ENCODE results near the gene APOBEC3H. TPM values are rescaled to one million over a fixed set of nuclear protein-coding genes. Genes with fewer than 3 reads are reported as not detected.

APOBEC3H gene
- polyA plus RNA-seq (2012; ENCODE audit: insufficient read length, low read depth): not detected

DNA sequence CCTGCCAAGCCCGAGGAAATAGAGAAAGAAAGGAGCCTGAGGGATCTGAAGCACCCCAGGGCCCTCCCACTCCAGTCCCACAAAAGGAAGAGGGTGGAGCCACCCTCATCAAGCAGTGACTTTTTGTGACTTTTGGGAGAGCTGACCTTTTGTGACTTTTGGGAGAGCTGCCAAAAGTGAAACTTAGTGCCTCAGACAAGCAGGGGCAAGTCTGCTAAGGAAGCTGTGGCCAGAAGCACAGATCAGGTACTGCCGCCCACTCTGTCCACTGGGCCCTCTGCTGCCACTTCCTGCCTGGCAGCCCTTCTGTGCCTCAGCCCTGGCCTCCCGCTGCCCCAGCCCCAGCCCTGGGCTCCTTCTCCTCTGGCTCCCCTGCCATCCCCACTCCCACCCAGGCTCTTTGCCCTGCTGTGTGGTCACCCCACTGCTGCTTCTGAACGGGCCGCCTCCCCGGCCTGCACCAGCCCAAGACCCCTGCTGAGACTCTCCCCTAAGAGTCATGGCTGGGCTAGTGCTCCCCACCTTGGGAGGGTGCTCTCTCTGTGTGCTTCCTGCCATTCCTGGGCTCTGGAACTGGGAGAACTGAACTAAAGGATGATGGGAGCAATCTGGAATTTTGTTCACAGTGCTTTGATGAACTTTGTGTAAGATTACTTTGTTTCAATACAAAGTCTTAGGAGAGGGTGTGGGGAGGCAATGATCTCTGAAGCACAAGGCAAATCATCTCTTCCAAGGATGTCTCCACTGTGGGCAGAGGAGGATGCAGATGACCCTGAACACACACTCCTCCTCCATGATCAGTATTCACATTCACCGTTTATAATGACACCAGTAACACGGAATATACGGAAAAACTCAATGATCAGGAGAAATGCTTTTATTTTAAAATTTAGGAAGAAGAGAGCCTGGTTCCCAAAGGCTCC is at the start of gene APOBEC3H:
Gene APOBEC3H, plus strand, starts transcription at position 147 of the 923 bp plus-strand sequence. CDS start 3,035 bp downstream, outside the sequence.
- no peak for TF ChIP-seq POLR2AphosphoS5 (IDR thresholded peaks at IDR 0.05; ENCODE audit: low read depth, low read length)
- TF ChIP-seq, protein P1, sequence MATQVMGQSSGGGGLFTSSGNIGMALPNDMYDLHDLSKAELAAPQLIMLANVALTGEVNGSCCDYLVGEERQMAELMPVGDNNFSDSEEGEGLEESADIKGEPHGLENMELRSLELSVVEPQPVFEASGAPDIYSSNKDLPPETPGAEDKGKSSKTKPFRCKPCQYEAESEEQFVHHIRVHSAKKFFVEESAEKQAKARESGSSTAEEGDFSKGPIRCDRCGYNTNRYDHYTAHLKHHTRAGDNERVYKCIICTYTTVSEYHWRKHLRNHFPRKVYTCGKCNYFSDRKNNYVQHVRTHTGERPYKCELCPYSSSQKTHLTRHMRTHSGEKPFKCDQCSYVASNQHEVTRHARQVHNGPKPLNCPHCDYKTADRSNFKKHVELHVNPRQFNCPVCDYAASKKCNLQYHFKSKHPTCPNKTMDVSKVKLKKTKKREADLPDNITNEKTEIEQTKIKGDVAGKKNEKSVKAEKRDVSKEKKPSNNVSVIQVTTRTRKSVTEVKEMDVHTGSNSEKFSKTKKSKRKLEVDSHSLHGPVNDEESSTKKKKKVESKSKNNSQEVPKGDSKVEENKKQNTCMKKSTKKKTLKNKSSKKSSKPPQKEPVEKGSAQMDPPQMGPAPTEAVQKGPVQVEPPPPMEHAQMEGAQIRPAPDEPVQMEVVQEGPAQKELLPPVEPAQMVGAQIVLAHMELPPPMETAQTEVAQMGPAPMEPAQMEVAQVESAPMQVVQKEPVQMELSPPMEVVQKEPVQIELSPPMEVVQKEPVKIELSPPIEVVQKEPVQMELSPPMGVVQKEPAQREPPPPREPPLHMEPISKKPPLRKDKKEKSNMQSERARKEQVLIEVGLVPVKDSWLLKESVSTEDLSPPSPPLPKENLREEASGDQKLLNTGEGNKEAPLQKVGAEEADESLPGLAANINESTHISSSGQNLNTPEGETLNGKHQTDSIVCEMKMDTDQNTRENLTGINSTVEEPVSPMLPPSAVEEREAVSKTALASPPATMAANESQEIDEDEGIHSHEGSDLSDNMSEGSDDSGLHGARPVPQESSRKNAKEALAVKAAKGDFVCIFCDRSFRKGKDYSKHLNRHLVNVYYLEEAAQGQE (IDR thresholded peaks at IDR 0.05; ENCODE audit: insufficient read depth in 1 of 2, low read depth in 2 of 2, low read length in 2 of 2): no peak
- TF ChIP-seq FOXP2 (optimal IDR thresholded peaks at IDR 0.05; ENCODE audit: borderline replicate concordance, extremely low read depth, extremely low read length, insufficient read depth): no peak
- TF ChIP-seq SIN3A (IDR thresholded peaks at IDR 0.05; ENCODE audit: borderline replicate concordance, insufficient read depth, low read length): no peak
- TF ChIP-seq TAF1 (IDR thresholded peaks at IDR 0.05; ENCODE audit: borderline replicate concordance, insufficient read depth, low read length): no peak

- TF ChIP-seq FOXP2 (optimal IDR thresholded peaks at IDR 0.05; ENCODE audit: borderline replicate concordance, extremely low read depth, extremely low read length, insufficient read depth) (no peak), TAF1 (IDR thresholded peaks at IDR 0.05; ENCODE audit: borderline replicate concordance, insufficient read depth, low read length) (no peak), SIN3A (IDR thresholded peaks at IDR 0.05; ENCODE audit: borderline replicate concordance, insufficient read depth, low read length) (no peak), POLR2AphosphoS5 (IDR thresholded peaks at IDR 0.05; ENCODE audit: low read depth, low read length) (no peak)
- TF ChIP-seq, protein P1 (IDR thresholded peaks at IDR 0.05; ENCODE audit: insufficient read depth in 1 of 2, low read depth in 2 of 2, low read length in 2 of 2): no peak
Observed at GRCh38 chr22:39055658-39056057, 41.4 kb upstream of the APOBEC3H start.

DNA sequence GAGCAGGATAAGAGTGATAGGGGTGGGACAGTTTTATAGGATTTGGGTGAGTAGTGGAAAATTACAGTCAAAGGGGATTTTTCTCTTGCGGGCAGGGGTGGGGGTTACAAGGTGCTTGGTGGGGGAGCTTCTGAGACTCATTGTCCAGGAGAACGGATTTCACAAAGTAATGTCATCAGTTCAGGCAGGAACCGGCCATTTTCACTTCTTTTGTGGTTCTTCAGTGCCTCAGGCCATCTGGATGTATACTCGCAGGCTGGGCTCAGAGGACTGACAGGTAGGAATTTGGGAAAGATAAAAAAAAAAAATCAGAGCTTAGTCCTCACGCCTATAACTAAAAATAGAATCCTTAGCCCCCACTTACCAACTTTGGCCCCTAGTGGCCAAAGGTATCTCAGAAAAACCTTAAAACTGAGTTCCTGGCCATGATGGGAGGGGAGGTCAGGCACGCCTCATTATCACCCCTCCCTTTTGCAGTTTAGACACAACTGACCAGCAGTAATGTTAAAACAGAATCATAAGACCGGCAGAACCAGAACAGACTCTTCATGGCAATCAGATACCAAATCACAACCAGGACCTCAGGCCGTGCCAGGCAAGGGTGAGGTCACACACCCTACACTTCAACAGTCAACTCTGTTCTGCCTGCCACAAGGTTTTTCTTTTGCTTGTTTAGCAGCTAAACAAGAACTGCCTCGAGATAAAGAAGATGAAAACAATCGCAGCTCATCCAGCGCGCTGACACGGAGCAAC is 28.8 kb upstream of the APOBEC3H start:
- TF ChIP-seq TAF1 (IDR thresholded peaks at IDR 0.05; ENCODE audit: borderline replicate concordance, insufficient read depth, low read length) (no peak), SIN3A (IDR thresholded peaks at IDR 0.05; ENCODE audit: borderline replicate concordance, insufficient read depth, low read length) (no peak), FOXP2 (optimal IDR thresholded peaks at IDR 0.05; ENCODE audit: borderline replicate concordance, extremely low read depth, extremely low read length, insufficient read depth) (no peak), POLR2AphosphoS5 (IDR thresholded peaks at IDR 0.05; ENCODE audit: low read depth, low read length) (no peak)
- TF ChIP-seq, protein P1 (IDR thresholded peaks at IDR 0.05; ENCODE audit: insufficient read depth in 1 of 2, low read depth in 2 of 2, low read length in 2 of 2): no peak

GRCh38 chr22:39070186-39070585 is 26.9 kb upstream of the APOBEC3H start:
- TF ChIP-seq SIN3A (IDR thresholded peaks at IDR 0.05; ENCODE audit: borderline replicate concordance, insufficient read depth, low read length) (no peak), FOXP2 (optimal IDR thresholded peaks at IDR 0.05; ENCODE audit: borderline replicate concordance, extremely low read depth, extremely low read length, insufficient read depth) (no peak), POLR2AphosphoS5 (IDR thresholded peaks at IDR 0.05; ENCODE audit: low read depth, low read length) (no peak), TAF1 (IDR thresholded peaks at IDR 0.05; ENCODE audit: borderline replicate concordance, insufficient read depth, low read length) (no peak)
- TF ChIP-seq, protein P1 (IDR thresholded peaks at IDR 0.05; ENCODE audit: insufficient read depth in 1 of 2, low read depth in 2 of 2, low read length in 2 of 2): no peak
